Caco-2 (cell line): ENCODE measurements around the gene ZNF195. TPM values are rescaled to one million over a fixed set of nuclear protein-coding genes. Genes with fewer than 3 reads are reported as not detected.
"Not testable (repeated sequence)": the region's sequence is repeated elsewhere in the genome, so short reads cannot be mapped to it uniquely, and the experiment has no call there.

Experiments
- BruUV-seq: library from RNA; stranded (reverse); fragments of 400-500 nt; replicated peaks from 2 replicates; lab custom pipeline; 2021; lab: Mats Ljungman, UMichigan
- CTCF ChIA-PET: fragments of 300-600 bp; sonication (Branson Sonifier 250); formaldehyde crosslinking; loops from one replicate; lab custom pipeline; 2022; ENCODE audit warnings: antibody characterized with exemption; lab: Charles Lee
- POLR2A ChIA-PET: fragments of 300-600 bp; sonication (Branson Sonifier 250); formaldehyde crosslinking; loops from one replicate; lab custom pipeline; 2022; ENCODE audit warnings: antibody characterized with exemption; lab: Charles Lee
- DNase-seq, 2 experiments: peaks; one replicate each; pipeline versions ENCODE4 v3.0.0 to v3.0.0-alpha.2; 2020 to 2022
- H3K27me3 ChIP-seq: replicated peaks from 2 replicates; pipeline ENCODE4 v1.6.0; 2011; ENCODE audit warnings: low read length; ENCODE audit not compliant: control insufficient read depth, insufficient read depth
- H3K36me3 ChIP-seq: 2 replicates; pipeline ENCODE4 v1.5.1; 2011; ENCODE audit warnings: low read length; ENCODE audit not compliant: control insufficient read depth, insufficient read depth
- H3K4me1 ChIP-seq: fragments of 250-450 bp; sonication (Bioruptor Pico); 2 replicates; pipeline ENCODE4 v1.5.1; 2020; ENCODE audit warnings: mild to moderate bottlenecking
- H3K4me3 ChIP-seq: 2 replicates; pipeline ENCODE4 v1.5.1; 2011; ENCODE audit warnings: low read depth, mild to moderate bottlenecking, control low read depth, low read length
- H3K9me3 ChIP-seq: fragments of 250-450 bp; sonication (Bioruptor Pico); 2 replicates; pipeline ENCODE4 v1.5.1; 2020; ENCODE audit warnings: mild to moderate bottlenecking, moderate library complexity
- H3K27ac Mint-ChIP-seq: one replicate; pipeline ENCODE4 v1.8.0; 2022; ENCODE audit warnings: mixed read lengths; ENCODE audit not compliant: unreplicated experiment
- H3K27me3 Mint-ChIP-seq: one replicate; pipeline ENCODE4 v1.8.0; 2022; ENCODE audit warnings: mixed read lengths; ENCODE audit not compliant: insufficient read depth, unreplicated experiment
- H3K36me3 Mint-ChIP-seq: one replicate; pipeline ENCODE4 v1.8.0; 2022; ENCODE audit warnings: mild to moderate bottlenecking, mixed read lengths; ENCODE audit not compliant: insufficient read depth, unreplicated experiment
- H3K4me1 Mint-ChIP-seq: one replicate; pipeline ENCODE4 v1.8.0; 2022; ENCODE audit warnings: low read depth, mixed read lengths; ENCODE audit not compliant: unreplicated experiment
- H3K4me3 Mint-ChIP-seq: one replicate; pipeline ENCODE4 v1.8.0; 2022; ENCODE audit warnings: mild to moderate bottlenecking, moderate library complexity, mixed read lengths; ENCODE audit not compliant: unreplicated experiment
- H3K9me3 Mint-ChIP-seq: one replicate; pipeline ENCODE4 v1.8.0; 2022; ENCODE audit warnings: mixed read lengths; ENCODE audit not compliant: unreplicated experiment
- intact Hi-C: fragments of 100-400 bp; cut with micrococcal nuclease; formaldehyde crosslinking; loops from one replicate; pipeline ENCODE4 v1.10.0; 2022; ENCODE audit not compliant: unreplicated experiment
- total RNA-seq: library from RNA; stranded (reverse); gene quantifications from 2 replicates; pipeline ENCODE4 v1.2.3, GENCODE V29; 2022
- TF ChIP-seq, protein P1 (sequence below), 2 experiments: fragments of 200-600 bp in 1 of 2; IDR thresholded peaks; 1 replicate in 1 of 2; 2 replicates in 1 of 2; pipeline versions ENCODE4 v1.5.1 to v1.8.0; 2011 to 2022; ENCODE audit warnings: antibody characterized with exemption in 1 of 2, control low read depth in 1 of 2, inconsistent platforms in 1 of 2, low read depth in 1 of 2, low read length in 1 of 2, mild to moderate bottlenecking in 1 of 2, moderate library complexity in 1 of 2; ENCODE audit not compliant: insufficient read depth in 1 of 2, severe bottlenecking in 1 of 2, unreplicated experiment in 1 of 2

Gene ZNF195
- total RNA-seq, 1 experiment from 2014 or later, result 57.5 TPM

DNA sequence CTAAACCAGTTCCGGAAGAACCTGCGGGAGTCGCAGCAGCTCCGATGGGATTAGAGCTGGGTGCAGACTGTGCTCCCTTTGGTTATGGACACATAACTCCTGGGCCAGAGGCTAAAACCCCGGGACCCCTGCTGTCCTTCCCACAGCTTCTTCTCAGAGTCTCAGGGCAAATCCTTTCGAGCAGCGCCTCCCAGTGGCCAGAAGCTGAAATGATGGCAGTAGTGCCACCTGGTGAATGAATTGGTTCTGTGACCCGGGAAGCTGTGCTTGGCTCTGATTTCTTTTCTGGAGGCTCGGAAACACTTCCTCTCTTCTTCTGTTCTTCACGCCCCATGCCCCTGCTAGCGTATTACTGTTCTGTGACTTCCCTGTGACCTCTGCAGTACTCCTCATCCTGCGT is 29.8 kb upstream of the ZNF195 start:
- H3K36me3 ChIP-seq, intact Hi-C loops, H3K36me3 Mint-ChIP-seq, H3K9me3 Mint-ChIP-seq, H3K27me3 Mint-ChIP-seq, H3K27me3 ChIP-seq, H3K27ac Mint-ChIP-seq, BruUV-seq, H3K4me1 ChIP-seq, H3K9me3 ChIP-seq, H3K4me3 ChIP-seq: not testable (repeated sequence)
- H3K4me3 Mint-ChIP-seq, result peak overlapping the region; percentile 30
- ChIA-PET POLR2A (interaction anchor here (1.6 kb wide), 1 partner anchor 30 kb away, joined by 8 read pairs; the partner anchor contains the start of gene ZNF195), CTCF (interaction anchor here (0.7 to 1.6 kb wide), 16 partner anchors 9 to 417 kb away, joined by 3 to 19 read pairs (median 4); partner anchors contain the start of genes NAP1L4 and ZNF195)
- TF ChIP-seq, protein P1, sequence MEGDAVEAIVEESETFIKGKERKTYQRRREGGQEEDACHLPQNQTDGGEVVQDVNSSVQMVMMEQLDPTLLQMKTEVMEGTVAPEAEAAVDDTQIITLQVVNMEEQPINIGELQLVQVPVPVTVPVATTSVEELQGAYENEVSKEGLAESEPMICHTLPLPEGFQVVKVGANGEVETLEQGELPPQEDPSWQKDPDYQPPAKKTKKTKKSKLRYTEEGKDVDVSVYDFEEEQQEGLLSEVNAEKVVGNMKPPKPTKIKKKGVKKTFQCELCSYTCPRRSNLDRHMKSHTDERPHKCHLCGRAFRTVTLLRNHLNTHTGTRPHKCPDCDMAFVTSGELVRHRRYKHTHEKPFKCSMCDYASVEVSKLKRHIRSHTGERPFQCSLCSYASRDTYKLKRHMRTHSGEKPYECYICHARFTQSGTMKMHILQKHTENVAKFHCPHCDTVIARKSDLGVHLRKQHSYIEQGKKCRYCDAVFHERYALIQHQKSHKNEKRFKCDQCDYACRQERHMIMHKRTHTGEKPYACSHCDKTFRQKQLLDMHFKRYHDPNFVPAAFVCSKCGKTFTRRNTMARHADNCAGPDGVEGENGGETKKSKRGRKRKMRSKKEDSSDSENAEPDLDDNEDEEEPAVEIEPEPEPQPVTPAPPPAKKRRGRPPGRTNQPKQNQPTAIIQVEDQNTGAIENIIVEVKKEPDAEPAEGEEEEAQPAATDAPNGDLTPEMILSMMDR (IDR thresholded peaks at IDR 0.05; ENCODE audit: insufficient read depth in 1 of 2, low read depth in 1 of 2, low read length in 1 of 2, severe bottlenecking in 1 of 2, unreplicated experiment in 1 of 2), result peak; percentile 92 to 94
- H3K4me1 Mint-ChIP-seq, result peaks cover 12% of the 10 kb centered on the region
- DNase-seq, result peak; percentile 79 to 81

DNA sequence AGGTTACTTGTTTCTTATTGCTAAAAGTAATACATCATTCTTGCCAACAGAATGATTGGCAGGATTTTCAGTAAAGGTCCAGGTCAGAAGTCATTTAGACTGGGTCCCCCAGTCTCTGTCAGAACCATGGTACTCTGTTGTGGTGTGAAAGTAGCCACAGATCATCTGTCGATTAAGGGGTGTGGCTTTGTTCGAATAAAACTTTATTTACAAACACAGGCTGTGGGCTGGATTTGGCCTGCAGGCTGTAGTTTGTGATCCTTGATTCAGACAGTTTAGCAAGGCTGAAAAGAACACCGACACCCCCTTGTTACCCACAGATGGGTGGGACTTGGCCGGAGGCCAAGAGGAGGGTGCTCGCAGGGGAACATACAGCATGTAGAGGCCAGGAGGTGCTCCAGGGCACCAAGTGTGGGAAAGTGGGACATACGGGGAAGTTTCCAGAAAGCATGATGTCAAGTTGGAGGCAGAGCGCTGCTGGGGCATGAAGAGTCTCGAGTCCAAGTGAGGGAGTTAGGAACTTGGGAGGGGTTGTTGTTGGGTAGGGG is 29.2 kb upstream of the ZNF195 start:
- H3K9me3 Mint-ChIP-seq, BruUV-seq, DNase-seq, H3K27me3 Mint-ChIP-seq, H3K27ac Mint-ChIP-seq, H3K4me1 ChIP-seq, H3K27me3 ChIP-seq, H3K4me3 ChIP-seq, H3K4me3 Mint-ChIP-seq, H3K9me3 ChIP-seq, intact Hi-C loops, H3K36me3 Mint-ChIP-seq, H3K36me3 ChIP-seq: not testable (repeated sequence)
- POLR2A ChIA-PET, result interaction anchor here (1.6 kb wide), 1 partner anchor 29 kb away, joined by 8 read pairs; the partner anchor contains the start of gene ZNF195
- peaks cover 12% of the 10 kb centered on the region for H3K4me1 Mint-ChIP-seq
- CTCF ChIA-PET, result interaction anchor here (0.6 to 1.6 kb wide), 16 partner anchors 10 to 416 kb away, joined by 3 to 19 read pairs (median 4); partner anchors contain the start of genes NAP1L4 and ZNF195

GRCh38 chr11:3406937-3407336 is 28.0 kb upstream of the ZNF195 start:
- H3K9me3 ChIP-seq, H3K27me3 ChIP-seq, H3K4me3 Mint-ChIP-seq, H3K27ac Mint-ChIP-seq, H3K9me3 Mint-ChIP-seq, H3K36me3 ChIP-seq, H3K27me3 Mint-ChIP-seq, POLR2A ChIA-PET, intact Hi-C loops, H3K4me1 ChIP-seq, DNase-seq, BruUV-seq, H3K4me3 ChIP-seq, H3K36me3 Mint-ChIP-seq: not testable (repeated sequence)
- H3K4me1 Mint-ChIP-seq, result peaks cover 12% of the 10 kb centered on the region
- CTCF ChIA-PET, result interaction anchor here (0.7 kb wide), 1 partner anchor 24 kb away, joined by 3 read pairs; no protein-coding TSS in a partner anchor

DNA sequence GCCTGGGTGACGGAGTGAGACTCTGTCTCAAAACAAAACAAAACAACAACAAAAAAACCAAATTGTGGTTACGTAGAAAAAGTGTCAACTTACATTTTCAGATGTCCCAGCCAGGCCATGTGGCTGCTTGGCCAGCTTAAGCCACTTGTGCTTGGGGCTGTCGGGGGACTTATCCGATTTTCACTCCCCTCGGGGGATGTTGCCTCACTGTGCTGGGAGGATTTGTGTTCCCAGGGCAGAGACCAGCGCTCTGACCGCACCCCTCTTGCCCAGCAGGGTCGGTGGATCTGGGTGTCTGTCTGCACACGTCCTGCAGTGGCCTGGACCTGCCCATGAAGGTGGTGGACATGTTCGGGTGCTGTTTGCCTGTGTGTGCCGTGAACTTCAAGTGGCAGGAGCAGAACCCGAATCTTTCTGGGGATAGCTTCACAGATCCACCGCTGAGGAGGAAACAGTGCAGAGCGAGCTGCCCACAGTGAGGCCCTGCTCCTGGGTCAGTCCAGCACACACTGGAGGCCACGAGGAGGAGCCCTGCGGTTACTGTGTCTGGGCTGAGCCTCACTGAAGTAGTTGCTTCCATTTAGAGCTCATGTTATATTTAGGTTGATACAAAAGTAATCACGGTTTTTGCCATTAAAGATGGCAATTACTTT is 27.4 kb upstream of the ZNF195 start:
- DNase-seq, H3K9me3 Mint-ChIP-seq, H3K27me3 Mint-ChIP-seq, H3K4me1 ChIP-seq, H3K4me3 ChIP-seq, H3K36me3 Mint-ChIP-seq, POLR2A ChIA-PET, H3K9me3 ChIP-seq, BruUV-seq, H3K4me3 Mint-ChIP-seq, H3K27ac Mint-ChIP-seq, H3K36me3 ChIP-seq, intact Hi-C loops, H3K27me3 ChIP-seq: not testable (repeated sequence)
- H3K4me1 Mint-ChIP-seq, result peaks cover 12% of the 10 kb centered on the region
- CTCF ChIA-PET, result interaction anchor here (0.7 kb wide), 1 partner anchor 24 kb away, joined by 3 read pairs; no protein-coding TSS in a partner anchor

DNA sequence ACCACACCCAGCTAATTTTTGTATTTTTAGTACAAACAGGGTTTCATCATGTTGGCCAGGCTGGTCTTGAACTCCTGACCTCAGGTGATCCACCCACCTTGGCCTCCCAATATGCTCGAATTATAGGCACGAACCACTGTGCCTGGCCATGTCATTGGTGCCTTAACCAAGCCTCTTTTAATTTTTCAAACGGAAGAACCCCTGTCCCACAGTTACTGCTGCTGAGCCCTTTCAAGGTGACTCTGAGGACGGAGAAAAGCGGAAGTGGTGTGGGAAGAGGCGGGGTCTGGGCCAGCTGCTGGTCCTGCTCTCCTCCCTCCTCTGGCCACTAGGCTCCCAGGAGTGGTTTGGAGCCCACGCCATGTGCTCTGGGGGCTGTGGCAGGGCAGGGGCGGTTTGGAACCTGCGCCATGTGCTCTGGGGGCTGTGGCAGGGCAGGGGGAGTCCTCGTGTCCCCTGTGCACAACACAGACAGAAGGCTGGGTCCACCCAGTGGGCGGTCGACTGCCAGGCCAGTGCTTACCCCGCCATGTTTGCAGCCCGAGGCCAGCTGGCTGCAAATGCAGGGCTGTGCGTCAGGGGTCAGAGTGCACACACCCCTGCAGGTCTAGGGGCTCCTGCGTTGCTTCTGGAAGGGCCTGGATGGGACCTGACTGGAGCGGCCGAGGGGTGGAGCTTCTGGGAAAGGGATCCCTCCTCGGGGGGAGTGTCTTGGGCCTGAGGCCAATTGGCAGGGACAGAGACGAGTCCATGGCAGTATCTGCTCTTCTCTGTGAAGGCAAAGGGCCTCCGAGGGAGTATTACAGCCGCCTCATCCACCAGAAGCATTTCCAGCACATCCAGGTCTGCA is 25.4 kb upstream of the ZNF195 start:
- POLR2A ChIA-PET, H3K36me3 Mint-ChIP-seq, H3K4me3 ChIP-seq, BruUV-seq, DNase-seq, H3K27me3 ChIP-seq, H3K4me3 Mint-ChIP-seq, H3K27ac Mint-ChIP-seq, H3K9me3 ChIP-seq, CTCF ChIA-PET, H3K9me3 Mint-ChIP-seq, intact Hi-C loops, H3K27me3 Mint-ChIP-seq, H3K4me1 ChIP-seq, H3K36me3 ChIP-seq: not testable (repeated sequence)
- H3K4me1 Mint-ChIP-seq, result peaks cover 12% of the 10 kb centered on the region
